Tibial nerve (tissue), 4 donors: ENCODE measurements around the gene SLC25A14. TPM values are rescaled to one million over a fixed set of nuclear protein-coding genes. Genes with fewer than 3 reads are reported as not detected.
"Not testable (repeated sequence)": the region's sequence is repeated elsewhere in the genome, so short reads cannot be mapped to it uniquely, and the experiment has no call there.

Source experiments
- DNase-seq, 2 donors: peaks; one replicate each; pipeline ENCODE4 v3.0.0-alpha.2; 2019; ENCODE audit warnings: low spot score in 2 of 2
- H3K27ac ChIP-seq, 4 donors: fragments of 200-600 bp; sonication (generic) in 3 of 4; one replicate each; pipeline ENCODE4 v1.5.1; 2017 to 2019; ENCODE audit warnings: mild to moderate bottlenecking in 1 of 4
- H3K27me3 ChIP-seq, 2 donors: fragments of 200-600 bp; sonication (generic) in 1 of 2; one replicate each; pipeline versions ENCODE4 v1.5.1 to v1.6.0; 2017 to 2019
- H3K36me3 ChIP-seq, 3 donors: fragments of 200-600 bp; sonication (generic); one replicate each; pipeline ENCODE4 v1.5.1; 2018 to 2019
- H3K4me1 ChIP-seq, 4 donors: fragments of 200-600 bp; sonication (generic) in 3 of 4; one replicate each; pipeline ENCODE4 v1.5.1; 2017 to 2019
- H3K4me3 ChIP-seq, 4 donors: fragments of 200-600 bp; sonication (generic) in 3 of 4; one replicate each; pipeline ENCODE4 v1.5.1; 2017 to 2019; ENCODE audit warnings: mild to moderate bottlenecking in 1 of 4, moderate library complexity in 1 of 4
- H3K9me3 ChIP-seq, 4 donors: fragments of 200-600 bp; sonication (generic) in 3 of 4; one replicate each; pipeline ENCODE4 v1.5.1; 2017 to 2019
- EP300 ChIP-seq, 2 donors: sonication (generic); formaldehyde crosslinking; IDR thresholded peaks; one replicate each; pipeline ENCODE4 v1.6.1; 2017; ENCODE audit warnings: antibody characterized with exemption in 2 of 2, mild to moderate bottlenecking in 1 of 2
- POLR2A ChIP-seq, 2 donors: fragments of 450-650 bp; IDR thresholded peaks; one replicate each; pipeline ENCODE4 v1.6.1; 2017; ENCODE audit warnings: antibody characterized with exemption in 2 of 2, mild to moderate bottlenecking in 2 of 2, moderate library complexity in 2 of 2
- whole genome bisulfite sequencing, 2 donors: methylation state at CpG; one replicate each; pipeline ENCODE4 v1.1.5; 2018; 5-methylcytosine and 5-hydroxymethylcytosine counted together
- total RNA-seq, 4 donors: library from RNA; depleted of rRNA; stranded (reverse); fragments of >200 nt; gene quantifications; one replicate each; pipeline ENCODE4 v1.1.0, GENCODE V29; 2016
- TF ChIP-seq, protein P1 (sequence below), 5 experiments: fragments of 200-600 bp in 3 of 5; fragments of 450-650 bp in 2 of 5; sonication (generic) in 3 of 5; IDR thresholded peaks; one replicate each; pipeline ENCODE4 v1.5.1; 2016 to 2019; ENCODE audit warnings: antibody characterized with exemption in 5 of 5, mild to moderate bottlenecking in 3 of 5, moderate library complexity in 2 of 5

Gene SLC25A14
- total RNA-seq, 4 donors from 2014 or later, result 6.5 to 22.2 (median 20.4) TPM

DNA sequence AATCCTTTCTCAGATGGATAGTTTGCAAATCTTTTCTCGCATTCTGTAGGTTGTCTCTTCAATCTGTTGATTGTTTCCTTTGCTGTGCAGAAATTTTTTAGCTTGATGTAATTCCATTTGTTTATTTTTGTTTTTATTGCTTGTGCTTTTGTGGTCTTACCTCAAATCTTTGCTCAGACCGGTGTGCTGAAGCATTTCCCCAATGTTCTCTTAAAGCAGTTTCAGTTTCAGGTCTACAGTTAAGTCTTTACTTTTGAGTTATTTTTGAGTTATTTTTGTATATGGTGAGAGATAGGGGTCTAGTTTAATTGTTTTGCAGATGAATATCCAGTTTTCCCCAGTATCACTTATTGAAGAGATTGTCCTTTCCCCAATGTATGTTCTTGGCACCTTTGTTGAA is 18.2 kb upstream of the SLC25A14 start:
- 80 to 86% methylated on average over 2 of the region's 2 CpGs for WGBS, 2 donors
- no peak overlapping the region for H3K4me3 ChIP-seq
- peaks cover 0 to 9% of the 10 kb centered on the region in 2 donors for H3K27me3 ChIP-seq
- no peaks in the 10 kb centered on the region for H3K36me3 ChIP-seq
- no peaks in the 10 kb centered on the region for H3K9me3 ChIP-seq
- TF ChIP-seq EP300 (IDR thresholded peaks at IDR 0.05) (no peak), POLR2A (IDR thresholded peaks at IDR 0.05) (no peak)
- TF ChIP-seq, protein P1, sequence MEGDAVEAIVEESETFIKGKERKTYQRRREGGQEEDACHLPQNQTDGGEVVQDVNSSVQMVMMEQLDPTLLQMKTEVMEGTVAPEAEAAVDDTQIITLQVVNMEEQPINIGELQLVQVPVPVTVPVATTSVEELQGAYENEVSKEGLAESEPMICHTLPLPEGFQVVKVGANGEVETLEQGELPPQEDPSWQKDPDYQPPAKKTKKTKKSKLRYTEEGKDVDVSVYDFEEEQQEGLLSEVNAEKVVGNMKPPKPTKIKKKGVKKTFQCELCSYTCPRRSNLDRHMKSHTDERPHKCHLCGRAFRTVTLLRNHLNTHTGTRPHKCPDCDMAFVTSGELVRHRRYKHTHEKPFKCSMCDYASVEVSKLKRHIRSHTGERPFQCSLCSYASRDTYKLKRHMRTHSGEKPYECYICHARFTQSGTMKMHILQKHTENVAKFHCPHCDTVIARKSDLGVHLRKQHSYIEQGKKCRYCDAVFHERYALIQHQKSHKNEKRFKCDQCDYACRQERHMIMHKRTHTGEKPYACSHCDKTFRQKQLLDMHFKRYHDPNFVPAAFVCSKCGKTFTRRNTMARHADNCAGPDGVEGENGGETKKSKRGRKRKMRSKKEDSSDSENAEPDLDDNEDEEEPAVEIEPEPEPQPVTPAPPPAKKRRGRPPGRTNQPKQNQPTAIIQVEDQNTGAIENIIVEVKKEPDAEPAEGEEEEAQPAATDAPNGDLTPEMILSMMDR (IDR thresholded peaks at IDR 0.05), result no peak
- H3K4me1 ChIP-seq, result no peaks in the 10 kb centered on the region
- H3K27ac ChIP-seq, result no peak overlapping the region
- DNase-seq, result no peak

GRCh38 chrX:130330146-130330545 is 9.6 kb upstream of the SLC25A14 start:
- H3K27me3 ChIP-seq, result peaks cover 0 to 40% of the 10 kb centered on the region in 2 donors
- WGBS, 2 donors, result 79 to 87% methylated on average over 3 of the region's 3 CpGs
- TF ChIP-seq POLR2A (IDR thresholded peaks at IDR 0.05), result no peak
- TF ChIP-seq, protein P1 (IDR thresholded peaks at IDR 0.05), result no peak
- no peak for TF ChIP-seq EP300 (IDR thresholded peaks at IDR 0.05)
- H3K27ac ChIP-seq, result no peak overlapping the region
- H3K9me3 ChIP-seq, result no peaks in the 10 kb centered on the region
- H3K4me3 ChIP-seq, result no peak overlapping the region
- H3K36me3 ChIP-seq, result no peaks in the 10 kb centered on the region
- no peak for DNase-seq
- no peaks in the 10 kb centered on the region for H3K4me1 ChIP-seq

GRCh38 chrX:130330706-130331105 is 9.0 kb upstream of the SLC25A14 start:
- Histone ChIP-seq H3K4me1 (no peaks in the 10 kb centered on the region), H3K27me3 (peaks cover 0 to 40% of the 10 kb centered on the region in 2 donors), H3K4me3 (no peak overlapping the region), H3K36me3 (no peaks in the 10 kb centered on the region), H3K9me3 (no peaks in the 10 kb centered on the region), H3K27ac (no peak overlapping the region)
- no peak for DNase-seq
- TF ChIP-seq, protein P1 (IDR thresholded peaks at IDR 0.05), result peak in 3 of 5 experiments; percentile 10 to 25 (median 10)
- no peak for TF ChIP-seq EP300 (IDR thresholded peaks at IDR 0.05)
- TF ChIP-seq POLR2A (IDR thresholded peaks at IDR 0.05), result no peak
- WGBS, 2 donors, result 8 to 10% methylated on average over 10 of the region's 10 CpGs

DNA sequence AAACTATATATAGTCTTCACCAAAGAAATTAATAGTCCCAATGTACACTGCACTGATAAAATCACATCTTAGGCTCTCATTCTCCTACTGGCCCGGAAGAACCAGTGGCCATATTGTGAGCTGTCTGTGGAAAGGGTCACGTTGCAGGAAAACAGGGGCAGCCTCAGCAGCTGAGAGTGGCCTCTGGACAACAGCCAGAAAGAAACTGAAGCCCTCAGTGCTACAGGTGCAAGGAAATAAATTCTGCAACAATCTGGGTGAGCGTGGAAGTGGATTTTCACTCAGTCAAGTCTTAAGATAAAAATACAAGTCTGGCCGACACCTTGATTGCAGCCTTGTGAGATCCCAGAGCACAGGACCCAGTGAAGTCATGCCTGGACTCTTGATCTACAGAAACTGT is 3.2 kb upstream of the SLC25A14 start:
- no peak for TF ChIP-seq EP300 (IDR thresholded peaks at IDR 0.05)
- TF ChIP-seq, protein P1 (IDR thresholded peaks at IDR 0.05), result no peak
- no peak for TF ChIP-seq POLR2A (IDR thresholded peaks at IDR 0.05)
- no peak for DNase-seq
- WGBS, 2 donors, result 62 to 69% methylated on average over 4 of the region's 4 CpGs
- peaks cover 0 to 16% (median 0%) of the 10 kb centered on the region in 4 donors for H3K4me1 ChIP-seq
- no peaks in the 10 kb centered on the region for H3K36me3 ChIP-seq
- no peak overlapping the region for H3K4me3 ChIP-seq
- no peak overlapping the region for H3K27ac ChIP-seq
- peaks cover 0 to 8% of the 10 kb centered on the region in 2 donors for H3K27me3 ChIP-seq
- H3K9me3 ChIP-seq, result no peaks in the 10 kb centered on the region

DNA sequence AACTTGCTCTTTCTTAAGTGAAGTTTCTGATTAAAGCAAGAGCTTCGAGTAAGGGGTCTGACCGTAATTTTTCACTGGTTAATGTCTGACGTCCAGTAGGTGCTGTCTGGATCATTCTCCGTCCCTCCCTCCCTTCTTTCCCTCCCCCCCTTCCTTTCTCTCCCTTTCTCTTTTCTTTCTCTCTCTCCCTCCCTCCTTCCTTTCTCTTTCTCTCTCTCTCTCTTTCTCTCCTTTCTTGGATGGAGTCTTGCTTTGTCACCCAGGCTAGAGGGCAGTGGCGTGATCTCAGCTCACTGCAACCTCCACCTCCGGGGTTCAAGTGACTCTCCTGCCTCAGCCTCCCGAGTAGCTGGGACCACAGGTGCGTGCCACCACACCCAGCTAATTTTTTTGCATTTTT is 850 bp upstream of the SLC25A14 start:
- H3K4me1 ChIP-seq, result peaks cover 0 to 16% (median 0%) of the 10 kb centered on the region in 4 donors
- not testable (repeated sequence) for H3K27ac ChIP-seq, H3K27me3 ChIP-seq, H3K9me3 ChIP-seq, H3K36me3 ChIP-seq, DNase-seq
- peak overlapping the region in 2 of 4 donors; percentile 57 to 76 for H3K4me3 ChIP-seq
- WGBS, 2 donors, result 68 to 75% methylated on average over 8 of the region's 8 CpGs

DNA sequence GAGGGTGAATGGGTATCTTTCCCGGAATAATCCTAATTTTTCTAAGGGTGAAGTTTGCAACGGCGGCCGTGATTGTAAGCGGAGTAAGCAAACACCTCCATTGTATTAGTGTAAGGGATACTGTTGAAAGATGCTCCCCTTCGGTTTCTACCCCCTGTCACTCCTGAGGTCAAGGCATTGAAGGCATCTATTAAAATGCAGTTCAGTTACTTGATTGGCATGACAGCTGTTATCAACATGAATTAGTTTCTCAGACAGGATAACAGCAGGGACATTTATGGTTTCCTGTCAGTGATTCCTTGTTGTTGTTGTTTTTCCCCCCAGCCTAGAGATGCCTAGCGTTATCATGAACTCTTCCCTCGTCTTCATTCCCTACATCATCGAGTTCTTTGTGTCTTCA is 552 bp downstream of the SLC25A14 start:
- Histone ChIP-seq H3K27ac (peak overlapping the region in 1 of 4 donors; percentile 72), H3K4me1 (peaks cover 0 to 16% (median 0%) of the 10 kb centered on the region in 4 donors), H3K27me3 (no peaks in the 10 kb centered on the region), H3K9me3 (no peaks in the 10 kb centered on the region), H3K36me3 (no peaks in the 10 kb centered on the region), H3K4me3 (peak overlapping the region; percentile 53 to 76 (median 61))
- TF ChIP-seq POLR2A (IDR thresholded peaks at IDR 0.05) (no peak), EP300 (IDR thresholded peaks at IDR 0.05) (no peak)
- TF ChIP-seq, protein P1 (IDR thresholded peaks at IDR 0.05), result no peak
- WGBS, 2 donors, result 6 to 50% methylated on average over 9 of the region's 9 CpGs
- DNase-seq, result no peak
